SK-N-SH (cell line): ENCODE results near the gene GCNT3. TPM values are rescaled to one million over a fixed set of nuclear protein-coding genes. Genes with fewer than 3 reads are reported as not detected.

Experiments used
- CTCF ChIA-PET: fragments of 300-600, 350-600 bp; formaldehyde crosslinking; extraction: SDS; loops from one replicate; lab custom pipeline; 2021; lab: Yijun Ruan, JAX
- POLR2A ChIA-PET: fragments of 350-600 bp; sonication (Branson Sonifier 250); formaldehyde crosslinking; extraction: SDS; loops from one replicate; lab custom pipeline; 2020; ENCODE audit warnings: antibody characterized with exemption, inconsistent platforms; lab: Yijun Ruan, JAX
- DNase-seq: peaks from one replicate; pipeline ENCODE4 v3.0.0; 2012
- H2AFZ ChIP-seq: fragments of 200-600 bp; sonication (generic); 2 replicates; pipeline ENCODE4 v1.8.1; 2016; ENCODE audit warnings: antibody characterized with exemption, mild to moderate bottlenecking, low read depth
- H3F3A ChIP-seq: fragments of 200-600 bp; sonication (generic); replicated peaks from 2 replicates; pipeline ENCODE3; 2016; ENCODE audit warnings: antibody characterized with exemption, mild to moderate bottlenecking; ENCODE audit not compliant: insufficient read depth
- H3K27ac ChIP-seq, 2 experiments: fragments of 200-500 bp in 1 of 2; fragments of 200-600 bp in 1 of 2; sonication (Bioruptor generic) in 1 of 2; sonication (generic), shearing (Covaris generic) in 1 of 2; 2 replicates each; pipeline versions ENCODE4 v1.5.1 to v1.6.1; 2014 to 2016; ENCODE audit warnings: low read depth in 2 of 2, inconsistent platforms in 1 of 2, low read length in 1 of 2, mild to moderate bottlenecking in 1 of 2, mixed read lengths in 1 of 2
- H3K27me3 ChIP-seq: fragments of 200-600 bp; sonication (generic), shearing (Covaris generic); 2 replicates; pipeline ENCODE4 v1.6.1; 2016; ENCODE audit warnings: mixed run types; ENCODE audit not compliant: insufficient read depth
- H3K36me3 ChIP-seq, 2 experiments: fragments of 200-500 bp in 1 of 2; fragments of 200-600 bp in 1 of 2; sonication (Bioruptor generic) in 1 of 2; sonication (generic) in 1 of 2; replicated peaks in 1 of 2; 2 replicates each; pipeline versions ENCODE3 to v1.5.1; 2014 to 2016; ENCODE audit warnings: low read length in 1 of 2, mild to moderate bottlenecking in 1 of 2; ENCODE audit not compliant: insufficient read depth in 2 of 2, control insufficient read depth in 1 of 2
- H3K4me1 ChIP-seq, 2 experiments: fragments of 200-500 bp in 1 of 2; fragments of 200-600 bp in 1 of 2; sonication (Bioruptor generic) in 1 of 2; sonication (generic), shearing (Covaris generic) in 1 of 2; 2 replicates each; pipeline versions ENCODE4 v1.5.1 to v1.6.1; 2014 to 2016; ENCODE audit warnings: low read depth in 1 of 2, low read length in 1 of 2, mixed run types in 1 of 2; ENCODE audit not compliant: insufficient read depth in 2 of 2, control insufficient read depth in 1 of 2
- H3K4me2 ChIP-seq: fragments of 200-600 bp; sonication (generic), shearing (Covaris generic); 2 replicates; pipeline ENCODE4 v1.6.1; 2017; ENCODE audit warnings: mixed run types
- H3K4me3 ChIP-seq, 2 experiments: fragments of 200-500 bp in 1 of 2; fragments of 200-600 bp in 1 of 2; sonication (Bioruptor generic) in 1 of 2; sonication (generic), shearing (Covaris generic) in 1 of 2; 2 replicates each; pipeline versions ENCODE4 v1.5.1 to v1.8.1; 2014 to 2016; ENCODE audit warnings: low read depth in 2 of 2, inconsistent platforms in 1 of 2, low read length in 1 of 2, mild to moderate bottlenecking in 1 of 2, mixed read lengths in 1 of 2, moderate library complexity in 1 of 2
- H3K79me2 ChIP-seq: fragments of 200-600 bp; sonication (generic); 2 replicates; pipeline ENCODE4 v1.8.1; 2017; ENCODE audit warnings: mild to moderate bottlenecking; ENCODE audit not compliant: insufficient read depth
- H3K9ac ChIP-seq: fragments of 200-600 bp; sonication (generic); 2 replicates; pipeline ENCODE4 v1.6.1; 2017; ENCODE audit warnings: mixed run types
- H3K9me2 ChIP-seq: fragments of 200-600 bp; sonication (generic); 2 replicates; pipeline ENCODE4 v1.6.1; 2017; ENCODE audit warnings: mixed run types
- H3K9me3 ChIP-seq: fragments of 200-600 bp; sonication (generic); 2 replicates; pipeline ENCODE4 v1.6.1; 2017; ENCODE audit warnings: mixed run types, mild to moderate bottlenecking, moderate library complexity
- H4K20me1 ChIP-seq: fragments of 200-600 bp; sonication (generic); 2 replicates; pipeline ENCODE4 v1.6.1; 2017; ENCODE audit warnings: mild to moderate bottlenecking, mixed run types; ENCODE audit not compliant: insufficient read depth
- ELF1 ChIP-seq: IDR thresholded peaks from 2 replicates; pipeline ENCODE4 v1.4.0; 2012
- EP300 ChIP-seq, 2 experiments: IDR thresholded peaks; 2 replicates each; pipeline versions ENCODE4 v1.4.0 to v1.6.1; 2012; ENCODE audit warnings: borderline replicate concordance in 1 of 2, low read depth in 1 of 2, low read length in 1 of 2
- FOXJ3 ChIP-seq: sonication (generic); formaldehyde crosslinking; IDR thresholded peaks from 2 replicates; pipeline ENCODE4 v1.5.1; 2020; ENCODE audit warnings: mild to moderate bottlenecking, missing genetic modification reagents
- GABPA ChIP-seq: IDR thresholded peaks from 2 replicates; pipeline ENCODE4 v1.4.0; 2012; ENCODE audit warnings: low read depth, mild to moderate bottlenecking
- GATA2 ChIP-seq: sonication (generic); formaldehyde crosslinking; IDR thresholded peaks from 2 replicates; pipeline ENCODE4 v1.5.0; 2020; ENCODE audit warnings: mild to moderate bottlenecking, missing genetic modification reagents
- JUND ChIP-seq: IDR thresholded peaks from 2 replicates; pipeline ENCODE4 v1.4.0; 2012
- MEF2A ChIP-seq: IDR thresholded peaks from 2 replicates; pipeline ENCODE4 v1.4.0; 2012; ENCODE audit warnings: low read depth, borderline replicate concordance
- NRF1 ChIP-seq: IDR thresholded peaks from 2 replicates; pipeline ENCODE4 v1.6.1; 2012; ENCODE audit warnings: low read depth, mild to moderate bottlenecking, low read length
- RFX5 ChIP-seq: IDR thresholded peaks from 2 replicates; pipeline ENCODE4 v1.6.1; 2012; ENCODE audit warnings: mild to moderate bottlenecking, improper control_type of control experiment, low read length
- SIN3A ChIP-seq: IDR thresholded peaks from 2 replicates; pipeline ENCODE4 v1.6.1; 2012; ENCODE audit warnings: low read depth, mild to moderate bottlenecking, low read length, moderate library complexity, borderline replicate concordance
- SMC3 ChIP-seq: IDR thresholded peaks from 2 replicates; pipeline ENCODE4 v1.6.1; 2012; ENCODE audit warnings: low read depth, low read length, improper control_type of control experiment
- TAF1 ChIP-seq: IDR thresholded peaks from 2 replicates; pipeline ENCODE4 v1.6.1; 2012; ENCODE audit warnings: low read depth, mild to moderate bottlenecking, low read length, moderate library complexity, borderline replicate concordance
- TCF12 ChIP-seq: IDR thresholded peaks from 2 replicates; pipeline ENCODE4 v1.4.0; 2012
- TEAD4 ChIP-seq: IDR thresholded peaks from 2 replicates; pipeline ENCODE4 v1.4.0; 2012; ENCODE audit warnings: mild to moderate bottlenecking, borderline replicate concordance; ENCODE audit not compliant: insufficient read depth
- ZBTB33 ChIP-seq: IDR thresholded peaks from 2 replicates; pipeline ENCODE4 v1.4.0; 2012; ENCODE audit warnings: low read depth, borderline replicate concordance
- WGBS: methylation state at CpG from one replicate; pipeline ENCODE4 v1.1.6; 2017; ENCODE audit warnings: low lambda C conversion rate; 5-methylcytosine and 5-hydroxymethylcytosine counted together
- polyA plus RNA-seq, 3 experiments: library from polyadenylated mRNA; depleted of rRNA; stranded (reverse); fragments of >200 nt; gene quantifications; 2 replicates each; pipeline ENCODE4 v1.2.3, GENCODE V29; 2012
- TF ChIP-seq, protein P1 (sequence below): fragments of 150-350 bp; IDR thresholded peaks from 2 replicates; pipeline ENCODE4 v1.6.1; 2016; ENCODE audit warnings: mild to moderate bottlenecking, low read depth, low read length
- TF ChIP-seq, protein P2 (sequence below): IDR thresholded peaks from 2 replicates; pipeline ENCODE4 v1.6.1; 2012; ENCODE audit warnings: mild to moderate bottlenecking, low read depth, low read length, moderate library complexity
- TF ChIP-seq, protein P3 (sequence below): IDR thresholded peaks from 2 replicates; pipeline ENCODE4 v1.4.0; 2012; ENCODE audit warnings: low read depth

GCNT3 gene
- polyA plus RNA-seq, 1 of the 3 experiments (the other 2 are of a cell fraction), result not detected

GRCh38 chr15:59647085-59647484 lies 35.5 kb downstream of the GCNT3 start:
- H3K27me3 ChIP-seq, result no peaks in the 10 kb centered on the region
- H3K9me3 ChIP-seq, result no peaks in the 10 kb centered on the region
- H3K9me2 ChIP-seq, result no peaks in the 10 kb centered on the region
- ChIA-PET POLR2A (interaction anchor here (0.9 kb wide), 1 partner anchor 10 kb away, joined by 3 read pairs; the partner anchor contains the start of gene GTF2A2), CTCF (interaction anchor here (1.2 to 1.3 kb wide), 2 partner anchors 10 to 114 kb away, joined by 3 to 6 read pairs; partner anchors contain the start of gene GTF2A2)
- peaks cover 20% of the 10 kb centered on the region for H3F3A ChIP-seq
- no peak overlapping the region for H2AFZ ChIP-seq
- H3K4me1 ChIP-seq, result no peaks in the 10 kb centered on the region
- H3K36me3 ChIP-seq, result peaks cover 41 to 74% of the 10 kb centered on the region in 2 experiments
- DNase-seq, result no peak
- TF ChIP-seq NRF1 (no peak), EP300 (IDR thresholded peaks at IDR 0.05; ENCODE audit: borderline replicate concordance in 1 of 2, low read depth in 1 of 2, low read length in 1 of 2) (no peak), MEF2A (no peak), RFX5 (no peak), TEAD4 (no peak), GABPA (no peak), ZBTB33 (no peak), SMC3 (no peak), TAF1 (no peak), TCF12 (no peak), SIN3A (no peak), FOXJ3 (no peak), ELF1 (no peak), GATA2 (CRISPR knock-in tag) (no peak), JUND (no peak)
- TF ChIP-seq, protein P1, sequence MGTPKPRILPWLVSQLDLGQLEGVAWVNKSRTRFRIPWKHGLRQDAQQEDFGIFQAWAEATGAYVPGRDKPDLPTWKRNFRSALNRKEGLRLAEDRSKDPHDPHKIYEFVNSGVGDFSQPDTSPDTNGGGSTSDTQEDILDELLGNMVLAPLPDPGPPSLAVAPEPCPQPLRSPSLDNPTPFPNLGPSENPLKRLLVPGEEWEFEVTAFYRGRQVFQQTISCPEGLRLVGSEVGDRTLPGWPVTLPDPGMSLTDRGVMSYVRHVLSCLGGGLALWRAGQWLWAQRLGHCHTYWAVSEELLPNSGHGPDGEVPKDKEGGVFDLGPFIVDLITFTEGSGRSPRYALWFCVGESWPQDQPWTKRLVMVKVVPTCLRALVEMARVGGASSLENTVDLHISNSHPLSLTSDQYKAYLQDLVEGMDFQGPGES, result no peak
- TF ChIP-seq, protein P2, sequence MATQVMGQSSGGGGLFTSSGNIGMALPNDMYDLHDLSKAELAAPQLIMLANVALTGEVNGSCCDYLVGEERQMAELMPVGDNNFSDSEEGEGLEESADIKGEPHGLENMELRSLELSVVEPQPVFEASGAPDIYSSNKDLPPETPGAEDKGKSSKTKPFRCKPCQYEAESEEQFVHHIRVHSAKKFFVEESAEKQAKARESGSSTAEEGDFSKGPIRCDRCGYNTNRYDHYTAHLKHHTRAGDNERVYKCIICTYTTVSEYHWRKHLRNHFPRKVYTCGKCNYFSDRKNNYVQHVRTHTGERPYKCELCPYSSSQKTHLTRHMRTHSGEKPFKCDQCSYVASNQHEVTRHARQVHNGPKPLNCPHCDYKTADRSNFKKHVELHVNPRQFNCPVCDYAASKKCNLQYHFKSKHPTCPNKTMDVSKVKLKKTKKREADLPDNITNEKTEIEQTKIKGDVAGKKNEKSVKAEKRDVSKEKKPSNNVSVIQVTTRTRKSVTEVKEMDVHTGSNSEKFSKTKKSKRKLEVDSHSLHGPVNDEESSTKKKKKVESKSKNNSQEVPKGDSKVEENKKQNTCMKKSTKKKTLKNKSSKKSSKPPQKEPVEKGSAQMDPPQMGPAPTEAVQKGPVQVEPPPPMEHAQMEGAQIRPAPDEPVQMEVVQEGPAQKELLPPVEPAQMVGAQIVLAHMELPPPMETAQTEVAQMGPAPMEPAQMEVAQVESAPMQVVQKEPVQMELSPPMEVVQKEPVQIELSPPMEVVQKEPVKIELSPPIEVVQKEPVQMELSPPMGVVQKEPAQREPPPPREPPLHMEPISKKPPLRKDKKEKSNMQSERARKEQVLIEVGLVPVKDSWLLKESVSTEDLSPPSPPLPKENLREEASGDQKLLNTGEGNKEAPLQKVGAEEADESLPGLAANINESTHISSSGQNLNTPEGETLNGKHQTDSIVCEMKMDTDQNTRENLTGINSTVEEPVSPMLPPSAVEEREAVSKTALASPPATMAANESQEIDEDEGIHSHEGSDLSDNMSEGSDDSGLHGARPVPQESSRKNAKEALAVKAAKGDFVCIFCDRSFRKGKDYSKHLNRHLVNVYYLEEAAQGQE, result no peak
- TF ChIP-seq, protein P3, sequence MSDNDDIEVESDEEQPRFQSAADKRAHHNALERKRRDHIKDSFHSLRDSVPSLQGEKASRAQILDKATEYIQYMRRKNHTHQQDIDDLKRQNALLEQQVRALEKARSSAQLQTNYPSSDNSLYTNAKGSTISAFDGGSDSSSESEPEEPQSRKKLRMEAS, result no peak
- H4K20me1 ChIP-seq, result peaks cover 3% of the 10 kb centered on the region; the same call in 1 of the 2 replicates
- no peak overlapping the region for H3K27ac ChIP-seq
- peaks cover 43% of the 10 kb centered on the region for H3K79me2 ChIP-seq
- 86% methylated on average over 1 of the region's 1 CpG for WGBS
- H3K4me3 ChIP-seq, result no peak overlapping the region
- H3K4me2 ChIP-seq, result no peak overlapping the region
- H3K9ac ChIP-seq, result no peak overlapping the region
